Renal cortex interstitium (tissue), 11 donors: ENCODE measurements around the gene OR3A2. TPM values are rescaled to one million over a fixed set of nuclear protein-coding genes. Genes with fewer than 3 reads are reported as not detected.
"Not testable (repeated sequence)": the region's sequence is repeated elsewhere in the genome, so short reads cannot be mapped to it uniquely, and the experiment has no call there.

Experiments used
- DNase-seq, 11 donors: peaks; one replicate each; pipeline ENCODE4 v3.0.0-alpha.2; 2013; ENCODE audit warnings: low read depth in 9 of 11, low spot score in 4 of 11; ENCODE audit errors: extremely low read depth in 1 of 11
- polyA plus RNA-seq, 3 donors: library from polyadenylated mRNA; unstranded; fragments of 120-200 nt; gene quantifications; one replicate each; pipeline ENCODE4 v1.2.1, GENCODE V29; 2013; ENCODE audit not compliant: insufficient read length in 3 of 3

Gene OR3A2
- polyA plus RNA-seq, 3 donors: 0.20 to 3.1 (median 0.39) TPM

DNA sequence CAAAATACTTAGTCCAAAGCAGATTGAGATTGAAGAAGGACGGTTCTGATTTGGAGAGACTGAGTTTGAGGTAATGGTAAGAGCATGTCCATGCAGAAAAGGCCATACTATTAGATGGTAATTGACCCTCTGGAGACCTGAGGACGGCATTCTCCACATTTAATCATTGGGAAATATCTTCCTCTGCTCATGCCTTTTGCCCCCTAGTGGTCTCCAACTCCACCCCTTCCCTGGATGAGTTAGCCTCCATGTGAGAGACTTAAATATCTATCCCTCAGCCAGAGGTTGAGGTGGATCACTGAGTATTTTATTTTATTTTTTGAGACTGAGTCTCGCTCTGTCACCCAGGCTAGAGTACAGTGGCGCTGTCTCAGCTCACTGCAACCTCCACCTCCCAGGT is 77.5 kb downstream of the OR3A2 start:
- DNase-seq: no peak

DNA sequence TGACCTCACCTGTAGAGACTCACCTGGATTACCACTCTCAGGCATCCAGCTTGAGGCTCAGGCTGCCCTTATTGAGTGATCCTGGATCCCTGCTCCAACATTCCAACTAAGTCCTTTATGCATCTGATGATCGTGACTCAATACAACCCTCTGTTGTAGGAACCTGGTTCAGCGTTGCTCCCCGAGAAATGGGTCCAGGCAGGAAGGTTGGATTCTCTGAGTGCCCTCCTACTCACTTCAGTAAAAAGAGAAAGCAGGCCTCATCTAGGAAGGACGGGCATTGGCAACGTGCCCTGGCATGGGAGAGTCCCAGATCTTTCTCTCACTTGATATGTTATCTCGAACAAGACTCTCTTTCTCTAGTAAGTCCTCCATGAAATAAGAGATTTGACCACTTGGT is 87.8 kb downstream of the OR3A2 start, which contains the start of gene OR3A1:
OR3A1 (minus strand) TSS at position 101 of the 400 bp plus-strand sequence. CDS start 5,778 bp downstream, outside the sequence.
- no peak for DNase-seq

DNA sequence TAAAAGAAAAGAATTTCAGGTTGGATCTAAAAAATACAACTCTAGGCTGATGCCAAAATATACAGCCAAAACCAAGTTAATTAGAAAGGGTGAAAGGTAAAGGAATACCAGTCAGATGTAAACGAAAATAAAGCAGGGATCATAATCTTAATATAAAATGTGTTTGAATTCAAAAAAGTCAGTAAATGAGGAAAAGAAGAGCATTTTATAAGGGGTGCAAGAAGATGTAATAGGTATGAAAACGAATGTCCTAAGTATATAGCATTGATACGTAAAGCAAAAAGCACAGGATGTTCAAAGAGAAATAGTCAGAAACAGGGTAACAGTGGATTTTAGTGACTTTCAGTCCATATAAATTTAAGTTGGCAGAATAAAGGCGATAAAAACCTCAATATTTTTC is 90.5 kb downstream of the OR3A2 start:
- no peak for DNase-seq

DNA sequence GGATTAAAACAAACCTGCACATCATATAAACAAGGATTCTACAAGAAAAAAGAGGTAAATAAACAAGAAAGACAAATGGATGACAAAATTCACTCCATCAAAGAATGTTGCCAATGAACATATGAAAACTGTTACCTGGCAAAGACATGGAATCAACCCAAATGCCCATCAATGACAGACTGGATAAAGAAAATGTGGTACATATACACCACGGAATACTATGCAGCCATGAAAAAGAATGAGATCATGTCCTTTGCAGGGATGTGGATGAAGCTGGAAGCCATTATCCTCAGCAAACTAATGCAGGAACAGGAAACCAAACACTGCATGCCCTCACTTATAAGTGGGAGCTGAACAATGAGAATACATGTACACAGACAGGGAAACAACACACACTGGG is 92.6 kb downstream of the OR3A2 start:
- DNase-seq: not testable (repeated sequence)

DNA sequence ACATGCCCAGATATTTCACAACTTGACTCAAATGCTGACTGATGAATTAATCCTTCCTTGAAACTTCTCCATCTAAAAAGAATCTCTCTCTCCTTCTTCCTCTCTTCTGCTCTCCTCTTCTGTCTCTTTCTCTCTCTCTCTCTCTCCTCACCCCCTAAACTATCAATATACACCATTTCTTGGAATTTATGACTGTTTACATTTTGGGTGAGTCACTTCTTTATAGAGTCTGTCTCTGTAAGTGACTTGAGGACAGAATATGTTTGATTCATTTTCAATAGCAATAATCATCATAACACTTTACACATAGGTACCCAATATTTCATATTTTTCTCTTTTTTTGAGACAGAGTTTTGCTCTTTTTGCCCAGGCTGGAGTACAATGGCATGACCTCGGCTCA is 103.2 kb downstream of the OR3A2 start:
- no peak for DNase-seq

DNA sequence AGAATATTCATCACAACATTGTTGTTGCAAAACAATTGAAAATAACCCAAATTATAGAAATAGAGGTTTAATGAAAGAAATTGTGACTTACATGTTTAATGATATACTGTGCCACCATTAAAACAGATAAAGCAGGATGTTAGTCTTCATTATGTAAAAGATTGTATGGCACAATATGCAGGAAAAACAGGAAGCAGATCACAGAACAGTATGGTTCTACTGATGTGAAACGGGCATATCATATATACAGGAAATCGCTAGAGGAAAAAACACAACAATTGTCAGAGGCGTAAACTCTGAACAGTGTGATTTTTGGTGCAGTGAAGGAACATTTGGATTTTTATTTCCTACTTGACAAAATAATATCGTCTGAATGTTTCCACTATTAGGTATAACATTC is 110.0 kb downstream of the OR3A2 start:
- no peak for DNase-seq

DNA sequence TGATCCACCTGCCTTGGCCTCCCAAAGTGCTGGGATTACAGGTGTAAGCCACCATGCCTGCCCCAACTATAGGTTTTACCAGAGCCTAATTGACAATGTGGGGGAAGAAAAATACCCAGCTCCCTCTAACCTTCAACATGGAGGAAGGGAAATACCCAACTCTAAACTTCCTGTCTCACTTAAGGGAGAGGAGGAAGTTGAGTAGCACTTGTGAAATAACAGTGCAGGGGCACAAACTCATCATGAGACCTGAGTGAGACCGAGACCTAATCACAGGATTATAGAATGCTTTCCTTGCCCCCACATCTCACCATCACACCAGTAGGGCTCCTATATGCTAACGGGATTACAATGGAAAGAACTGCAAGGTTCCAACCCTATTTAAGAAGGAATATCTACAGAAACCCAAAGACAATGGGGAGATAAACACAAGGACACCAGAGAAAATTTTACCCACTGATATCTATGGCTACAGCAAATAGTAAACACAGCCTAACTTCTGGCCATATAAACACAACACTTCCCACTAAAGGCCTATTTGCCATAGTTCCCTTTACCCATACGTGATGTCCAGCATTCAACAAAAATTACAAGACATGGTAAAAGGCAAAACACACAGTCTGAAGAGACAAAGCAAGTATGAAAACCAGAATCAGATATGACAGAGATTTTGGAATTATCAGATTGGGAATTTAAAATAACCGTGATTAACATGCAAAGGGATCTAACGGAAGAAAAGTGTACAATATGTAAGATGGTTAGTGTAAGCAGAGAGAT is 114.8 kb downstream of the OR3A2 start:
- no peak for DNase-seq

DNA sequence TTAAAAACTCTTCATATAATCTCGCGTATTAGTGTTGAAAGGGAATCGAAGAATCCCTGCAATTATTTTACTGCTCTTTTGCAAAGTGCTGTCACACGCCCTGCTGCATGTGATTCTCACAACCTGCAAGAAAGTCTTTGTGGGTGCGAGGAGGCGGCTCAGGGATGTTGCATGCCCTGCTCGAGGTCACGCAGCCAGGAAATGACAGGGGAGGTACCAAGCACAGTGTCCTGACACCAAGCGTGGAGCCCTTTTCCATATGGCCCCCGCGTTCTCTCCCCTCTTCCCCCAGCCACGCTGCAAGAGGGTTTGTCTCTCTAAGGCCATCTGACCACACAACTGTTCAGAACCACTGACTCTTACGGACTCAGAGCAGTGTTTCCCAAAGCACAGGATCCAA is 125.5 kb downstream of the OR3A2 start:
- no peak for DNase-seq

DNA sequence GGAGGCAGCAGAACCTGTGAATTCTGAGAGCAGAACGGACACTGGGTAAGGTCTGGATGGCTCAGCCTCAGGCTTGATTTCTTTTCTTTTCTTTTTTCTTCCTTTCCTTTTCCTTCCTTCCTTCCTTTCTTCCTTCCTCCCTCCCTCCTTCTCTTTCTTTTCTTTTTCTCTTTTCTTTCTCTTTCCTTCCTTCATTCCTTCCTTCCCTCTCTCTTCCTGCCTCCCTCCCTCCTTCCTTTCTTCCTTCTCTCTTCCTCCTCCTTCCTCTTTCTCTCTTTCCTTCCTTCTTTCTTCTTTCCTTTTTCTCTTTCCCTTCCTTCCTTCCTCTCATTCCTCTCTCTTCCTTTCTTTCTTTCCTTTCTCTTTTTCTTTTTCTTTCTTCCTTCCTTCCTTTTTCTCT is 125.9 kb downstream of the OR3A2 start:
- DNase-seq: no peak

DNA sequence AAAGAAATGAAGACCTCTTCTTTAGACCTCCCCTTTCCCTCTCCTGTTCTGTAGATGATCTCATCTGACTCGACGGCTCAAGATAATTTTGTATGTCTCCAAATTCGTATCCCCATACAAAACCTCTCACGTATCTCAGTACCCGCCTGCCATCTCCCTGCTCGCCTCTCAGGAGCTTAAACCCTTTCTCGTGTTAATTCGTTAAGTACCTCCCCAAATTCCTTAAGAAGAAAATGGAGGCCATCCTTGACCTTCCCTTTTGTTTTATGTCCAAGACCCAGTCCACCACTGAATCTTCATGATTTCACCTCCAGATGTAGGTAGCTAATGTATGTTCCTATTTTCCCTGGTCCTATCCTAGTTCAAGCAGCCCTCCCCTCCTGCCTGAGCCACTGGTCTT is 129.5 kb downstream of the OR3A2 start:
- no peak for DNase-seq

DNA sequence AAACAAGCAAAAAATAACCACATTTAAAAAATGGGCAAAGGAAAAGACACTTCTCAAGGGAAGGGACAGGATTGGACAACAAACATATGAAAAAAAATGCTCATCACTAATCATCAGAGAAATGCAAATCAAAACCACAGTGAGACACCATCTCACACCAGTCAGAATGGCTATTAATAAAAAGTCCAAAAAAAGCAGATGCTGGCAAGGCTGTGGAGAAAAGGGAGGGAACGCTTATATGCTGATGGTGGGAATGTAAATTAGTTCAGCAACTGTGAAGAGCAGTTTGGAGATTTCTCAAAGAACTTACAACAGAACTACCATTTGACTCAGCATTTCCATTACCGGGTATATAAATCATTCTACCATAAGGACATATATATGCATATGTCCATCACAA is 137.1 kb downstream of the OR3A2 start:
- not testable (repeated sequence) for DNase-seq

DNA sequence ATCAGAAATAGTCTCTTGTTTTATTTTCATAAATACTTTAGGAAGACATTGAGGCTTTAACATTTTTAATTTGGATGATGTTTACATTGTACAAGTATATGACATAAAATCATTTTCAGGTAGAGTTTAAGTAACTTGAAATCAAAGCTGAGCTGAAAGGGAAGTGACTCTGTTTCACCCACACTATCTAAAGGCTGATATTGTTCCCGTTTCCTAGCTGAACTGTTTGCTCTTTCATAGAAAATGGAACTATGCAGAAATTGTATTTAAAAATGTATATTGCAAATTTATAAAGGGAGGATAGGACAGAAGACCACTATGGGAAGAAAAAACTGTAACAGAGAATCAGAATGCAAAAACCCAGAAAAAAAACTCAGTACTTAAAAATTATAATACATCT is 141.3 kb downstream of the OR3A2 start:
- not testable (repeated sequence) for DNase-seq

DNA sequence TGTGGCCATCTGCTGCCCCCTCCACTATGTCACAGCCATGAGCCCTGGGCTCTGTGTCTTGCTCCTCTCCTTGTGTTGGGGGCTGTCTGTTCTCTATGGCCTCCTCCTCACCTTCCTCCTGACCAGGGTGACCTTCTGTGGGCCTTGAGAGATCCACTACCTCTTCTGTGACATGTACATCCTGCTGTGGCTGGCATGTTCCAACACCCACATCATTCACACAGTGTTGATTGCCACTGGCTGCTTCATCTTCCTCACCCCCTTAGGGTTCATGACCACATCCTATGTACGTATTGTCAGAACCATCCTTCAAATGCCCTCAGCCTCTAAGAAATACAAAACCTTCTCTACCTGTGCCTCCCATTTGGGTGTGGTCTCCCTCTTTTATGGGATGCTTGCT is 145.1 kb downstream of the OR3A2 start:
- not testable (repeated sequence) for DNase-seq

DNA sequence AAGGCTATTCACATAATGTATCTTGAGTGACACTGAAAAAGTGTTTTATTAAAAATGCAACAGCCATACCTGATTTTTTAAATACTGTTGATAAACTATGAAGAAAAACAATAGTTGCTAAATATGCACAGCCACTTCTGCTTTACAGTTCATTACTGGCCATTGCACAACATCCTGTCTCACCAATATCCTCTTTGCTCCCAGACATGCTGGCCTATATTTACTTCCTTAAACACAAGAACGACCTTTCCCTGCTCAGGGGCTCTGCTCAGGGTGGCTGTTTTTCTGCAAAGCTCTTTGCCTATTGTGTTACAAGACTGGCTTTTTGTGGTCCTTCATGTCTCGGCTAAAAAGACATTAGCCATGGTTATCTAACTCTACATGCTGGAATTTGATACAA is 147.4 kb downstream of the OR3A2 start:
- DNase-seq: not testable (repeated sequence)

DNA sequence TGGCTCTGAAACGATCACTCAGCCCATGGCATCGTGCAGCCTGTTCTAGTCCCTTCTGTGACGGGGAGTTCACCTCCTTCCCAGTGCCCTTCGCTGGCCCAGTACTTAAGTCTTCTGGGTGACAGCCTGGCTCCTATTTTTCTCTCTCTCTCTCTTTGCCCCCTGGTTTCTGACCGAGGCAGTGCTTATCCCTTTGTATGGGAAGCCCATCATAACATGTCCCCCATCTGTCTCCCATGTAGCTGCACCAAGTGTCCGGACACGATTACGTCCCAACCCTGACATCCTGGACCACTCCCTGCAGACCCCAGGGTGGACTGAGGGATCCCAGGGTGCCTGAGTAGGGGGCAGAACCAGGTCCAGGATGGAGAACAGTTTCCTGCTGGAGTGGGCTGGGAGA is 153.8 kb downstream of the OR3A2 start:
- not testable (repeated sequence) for DNase-seq

Other genes starting within 250 kb of the OR3A2 start
- not detected for gene OR1A2, start 188.8 kb downstream of the OR3A2 start, polyA plus RNA-seq
- under 1 TPM; 0.03 to 0.08 (median 0.05) TPM for gene OR1A1, start 178.6 kb downstream of the OR3A2 start, polyA plus RNA-seq
- under 1 TPM in 2 of 3 donors, not detected in 1; 0.12 to 0.24 TPM for gene OR3A1, start 87.9 kb downstream of the OR3A2 start, polyA plus RNA-seq
- under 1 TPM in 1 of 3 donors, not detected in 2; 0.07 TPM for gene OR1E1, start 12.1 kb upstream of the OR3A2 start, polyA plus RNA-seq
- under 1 TPM; 0.06 to 0.11 (median 0.06) TPM for gene OR3A3, start 25.1 kb upstream of the OR3A2 start, polyA plus RNA-seq
- not detected for gene OR1E2, start 47.5 kb upstream of the OR3A2 start, polyA plus RNA-seq
- gene SPATA22, start 85.5 kb upstream of the OR3A2 start, polyA plus RNA-seq: under 1 TPM; 0.36 to 0.65 (median 0.40) TPM
- gene ASPA, start 89.7 kb upstream of the OR3A2 start, polyA plus RNA-seq: 10 to 100 TPM; 20.8 to 31.7 (median 27.2) TPM
- 1 to 10 TPM in 2 of 3 donors, under 1 TPM in 1; 0.88 to 1.1 (median 1.1) TPM for gene TRPV3, start 171.5 kb upstream of the OR3A2 start, polyA plus RNA-seq
- 10 to 100 TPM in 1 of 3 donors, 1 to 10 TPM in 2; 7.6 to 12.4 (median 9.0) TPM for gene TRPV1, start 223.1 kb upstream of the OR3A2 start, polyA plus RNA-seq
- gene SHPK, start 249.9 kb upstream of the OR3A2 start, polyA plus RNA-seq: 10 to 100 TPM; 15.4 to 16.5 (median 15.7) TPM